ENCODE results near the gene TNFRSF1B.

The TNFRSF1B gene

GRCh38 chr1:12166834-12167492 lies at the start of gene TNFRSF1B:
Gene TNFRSF1B, plus strand, starts transcription at chr1:12166991. Its CDS starts 101 bp downstream, at chr1:12167092.
- no peak for DNase-seq (ENCODE audit: low read depth in 2 of 2)

- DNase-seq (ENCODE audit: low read depth in 2 of 2), result peak; percentile 27 to 39
These were observed 45.4 kb upstream of the TNFRSF1B start for GRCh38 chr1:12121212-12122003.

GRCh38 chr1:12123172-12123571 lies 43.6 kb upstream of the TNFRSF1B start:
- DNase-seq (ENCODE audit: low read depth in 2 of 2), result no peak

GRCh38 chr1:12124693-12125421 lies 41.9 kb upstream of the TNFRSF1B start:
- peak; percentile 13 to 21 for DNase-seq (ENCODE audit: low read depth in 2 of 2)

- DNase-seq (ENCODE audit: low read depth in 2 of 2), result no peak
These were observed 41.1 kb upstream of the TNFRSF1B start for GRCh38 chr1:12125422-12126355.

GRCh38 chr1:12126781-12127180 lies 40.0 kb upstream of the TNFRSF1B start:
- no peak for DNase-seq (ENCODE audit: low read depth in 2 of 2)

GRCh38 chr1:12127206-12127810 lies 39.5 kb upstream of the TNFRSF1B start:
- no peak for DNase-seq (ENCODE audit: low read depth in 2 of 2)

- no peak for DNase-seq (ENCODE audit: low read depth in 2 of 2)
These were observed 38.7 kb upstream of the TNFRSF1B start for GRCh38 chr1:12128120-12128519.

GRCh38 chr1:12129624-12130023 lies 37.2 kb upstream of the TNFRSF1B start:
- no peak for DNase-seq (ENCODE audit: low read depth in 2 of 2)

- no peak for DNase-seq (ENCODE audit: low read depth in 2 of 2)
These were observed 36.2 kb upstream of the TNFRSF1B start for GRCh38 chr1:12130466-12131130.

GRCh38 chr1:12132078-12132477 lies 34.7 kb upstream of the TNFRSF1B start:
- no peak for DNase-seq (ENCODE audit: low read depth in 2 of 2)

GRCh38 chr1:12134716-12135115 lies 32.1 kb upstream of the TNFRSF1B start:
- no peak for DNase-seq (ENCODE audit: low read depth in 2 of 2)

- no peak for DNase-seq (ENCODE audit: low read depth in 2 of 2)
These were observed 31.2 kb upstream of the TNFRSF1B start for GRCh38 chr1:12135612-12136011.

GRCh38 chr1:12136916-12137610 lies 29.7 kb upstream of the TNFRSF1B start:
- no peak for DNase-seq (ENCODE audit: low read depth in 2 of 2)

GRCh38 chr1:12138196-12139168 lies 28.3 kb upstream of the TNFRSF1B start:
- no peak for DNase-seq (ENCODE audit: low read depth in 2 of 2)

- DNase-seq (ENCODE audit: low read depth in 2 of 2), result no peak
These were observed 26.8 kb upstream of the TNFRSF1B start for GRCh38 chr1:12140016-12140415.

- no peak for DNase-seq (ENCODE audit: low read depth in 2 of 2)
These were observed 26.2 kb upstream of the TNFRSF1B start for GRCh38 chr1:12140515-12141162.

Data from fibroblast of skin of left quadriceps (primary cell).